C4-2B (cell line): ENCODE measurements around the gene CBX2.

Experiments
- ZFX ChIP-seq: fragments of 450-650 bp; IDR thresholded peaks from 2 replicates; pipeline ENCODE4 v1.6.1; 2017
- TF ChIP-seq, protein P1 (sequence below): fragments of 450-650 bp; conservative IDR thresholded peaks from 2 replicates; pipeline ENCODE4 v1.5.1; 2017; ENCODE audit warnings: mild to moderate bottlenecking

DNA sequence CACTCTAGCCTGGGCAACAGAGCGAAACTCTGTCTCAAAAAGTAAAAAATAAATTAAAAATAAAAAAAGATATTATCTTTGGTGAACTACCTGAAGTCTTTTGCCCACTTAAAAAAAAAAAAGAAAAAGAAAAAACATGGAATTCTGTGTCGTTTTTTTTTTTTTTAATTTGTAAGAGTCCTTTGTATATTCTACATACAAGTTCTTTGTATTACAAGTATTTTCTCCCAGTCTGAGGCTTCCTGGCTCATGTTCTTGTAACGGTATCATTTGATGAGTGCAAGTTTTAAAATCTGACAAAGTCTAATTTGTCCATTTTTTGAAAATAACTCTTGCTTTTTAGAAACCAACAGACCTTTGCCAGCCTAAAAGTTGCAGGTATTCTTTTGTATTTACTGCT is 12.2 kb upstream of the CBX2 start:
- TF ChIP-seq, protein P1, sequence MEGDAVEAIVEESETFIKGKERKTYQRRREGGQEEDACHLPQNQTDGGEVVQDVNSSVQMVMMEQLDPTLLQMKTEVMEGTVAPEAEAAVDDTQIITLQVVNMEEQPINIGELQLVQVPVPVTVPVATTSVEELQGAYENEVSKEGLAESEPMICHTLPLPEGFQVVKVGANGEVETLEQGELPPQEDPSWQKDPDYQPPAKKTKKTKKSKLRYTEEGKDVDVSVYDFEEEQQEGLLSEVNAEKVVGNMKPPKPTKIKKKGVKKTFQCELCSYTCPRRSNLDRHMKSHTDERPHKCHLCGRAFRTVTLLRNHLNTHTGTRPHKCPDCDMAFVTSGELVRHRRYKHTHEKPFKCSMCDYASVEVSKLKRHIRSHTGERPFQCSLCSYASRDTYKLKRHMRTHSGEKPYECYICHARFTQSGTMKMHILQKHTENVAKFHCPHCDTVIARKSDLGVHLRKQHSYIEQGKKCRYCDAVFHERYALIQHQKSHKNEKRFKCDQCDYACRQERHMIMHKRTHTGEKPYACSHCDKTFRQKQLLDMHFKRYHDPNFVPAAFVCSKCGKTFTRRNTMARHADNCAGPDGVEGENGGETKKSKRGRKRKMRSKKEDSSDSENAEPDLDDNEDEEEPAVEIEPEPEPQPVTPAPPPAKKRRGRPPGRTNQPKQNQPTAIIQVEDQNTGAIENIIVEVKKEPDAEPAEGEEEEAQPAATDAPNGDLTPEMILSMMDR, result no peak
- TF ChIP-seq ZFX, result no peak
